HFFc6 (cell line): Measurements from ENCODE around the gene SAXO1. TPM values are rescaled to one million over a fixed set of nuclear protein-coding genes. Genes with fewer than 3 reads are reported as not detected.
A peak's percentile ranks its signal among the peaks of the same experiment; 100 is the strongest.

ENCODE experiments used
- DNase-seq: peaks from one replicate; pipeline ENCODE4 v3.0.0-alpha.2; 2018
- H3K27ac Mint-ChIP-seq: 2 replicates; pipeline ENCODE4 v1.8.0; 2020; ENCODE audit warnings: mild to moderate bottlenecking, mixed read lengths
- H3K27me3 Mint-ChIP-seq: 2 replicates; pipeline ENCODE4 v1.8.0; 2021; ENCODE audit warnings: mild to moderate bottlenecking, moderate library complexity, mixed read lengths; ENCODE audit not compliant: insufficient read depth
- H3K36me3 Mint-ChIP-seq: 2 replicates; pipeline ENCODE4 v1.8.0; 2021; ENCODE audit warnings: low read depth, mixed read lengths
- H3K4me1 Mint-ChIP-seq: 2 replicates; pipeline ENCODE4 v1.8.0; 2020; ENCODE audit warnings: low read depth, mixed read lengths
- H3K4me3 Mint-ChIP-seq: 2 replicates; pipeline ENCODE4 v1.8.0; 2020; ENCODE audit warnings: mild to moderate bottlenecking, moderate library complexity, mixed read lengths
- H3K9me3 Mint-ChIP-seq: 2 replicates; pipeline ENCODE4 v1.8.0; 2020; ENCODE audit warnings: mild to moderate bottlenecking, mixed read lengths
- total RNA-seq, 6 experiments: library from RNA; stranded (reverse); fragmentation: NEBNext Ultra II Directional; extraction: Animal tissue kit (Norgen Biotek cat#: 25700); gene quantifications; 2 replicates in 1 of 6; 3 replicates in 5 of 6; pipeline ENCODE4 v1.2.3, GENCODE V29; 2021
- TF ChIP-seq, protein P1 (sequence below): fragments of 200-600 bp; sonication (generic); IDR thresholded peaks from 2 replicates; pipeline ENCODE4 v1.5.0; 2021; ENCODE audit warnings: antibody characterized with exemption, mild to moderate bottlenecking

SAXO1 gene
- total RNA-seq, 6 experiments from 2014 or later = not detected

DNA sequence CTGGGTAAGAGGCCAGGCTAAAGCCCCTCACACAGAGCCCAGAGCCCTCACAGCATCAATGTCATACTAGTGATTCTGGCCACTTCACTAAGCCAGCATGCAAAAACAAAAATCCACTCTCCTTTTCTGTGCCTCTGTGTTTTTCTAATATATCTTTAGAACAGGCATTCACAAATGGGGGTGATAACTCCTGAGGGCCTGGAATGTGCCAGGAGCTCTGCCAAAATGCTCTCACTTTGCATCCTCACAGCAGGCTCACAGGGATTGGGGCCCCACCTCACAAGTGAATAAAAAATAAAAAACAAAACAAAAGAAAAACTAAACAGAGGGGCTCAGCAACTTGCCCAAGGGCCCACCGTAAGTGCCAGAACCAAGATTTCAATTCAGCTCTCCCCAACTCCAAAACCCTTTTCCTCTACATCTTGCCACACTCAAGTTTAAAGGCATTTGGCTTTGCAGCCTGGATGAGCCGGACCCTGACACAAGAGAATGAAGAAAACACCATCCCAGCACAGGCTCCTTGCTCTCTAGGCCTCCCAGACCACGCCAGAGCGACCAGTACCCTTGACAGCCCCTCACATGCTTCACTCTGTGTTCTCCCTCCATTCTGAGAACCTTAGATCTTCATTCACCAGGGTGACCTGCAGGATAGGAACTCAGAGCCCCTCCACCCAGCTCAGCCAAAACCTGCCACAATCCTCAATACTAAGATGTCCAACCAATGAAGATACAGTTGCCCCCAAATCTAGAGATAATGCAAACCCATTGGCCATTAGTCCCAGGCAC is 51.3 kb downstream of the SAXO1 start:
- H3K4me1 Mint-ChIP-seq = peaks cover 51% of the 10 kb centered on the region
- H3K4me3 Mint-ChIP-seq = no peak overlapping the region
- H3K9me3 Mint-ChIP-seq = peaks cover 18% of the 10 kb centered on the region; the same call in 1 of the 2 replicates
- no peak for DNase-seq
- H3K27ac Mint-ChIP-seq = no peak overlapping the region
- H3K36me3 Mint-ChIP-seq = peaks cover 12% of the 10 kb centered on the region
- H3K27me3 Mint-ChIP-seq = peaks cover 11% of the 10 kb centered on the region
- TF ChIP-seq, protein P1, sequence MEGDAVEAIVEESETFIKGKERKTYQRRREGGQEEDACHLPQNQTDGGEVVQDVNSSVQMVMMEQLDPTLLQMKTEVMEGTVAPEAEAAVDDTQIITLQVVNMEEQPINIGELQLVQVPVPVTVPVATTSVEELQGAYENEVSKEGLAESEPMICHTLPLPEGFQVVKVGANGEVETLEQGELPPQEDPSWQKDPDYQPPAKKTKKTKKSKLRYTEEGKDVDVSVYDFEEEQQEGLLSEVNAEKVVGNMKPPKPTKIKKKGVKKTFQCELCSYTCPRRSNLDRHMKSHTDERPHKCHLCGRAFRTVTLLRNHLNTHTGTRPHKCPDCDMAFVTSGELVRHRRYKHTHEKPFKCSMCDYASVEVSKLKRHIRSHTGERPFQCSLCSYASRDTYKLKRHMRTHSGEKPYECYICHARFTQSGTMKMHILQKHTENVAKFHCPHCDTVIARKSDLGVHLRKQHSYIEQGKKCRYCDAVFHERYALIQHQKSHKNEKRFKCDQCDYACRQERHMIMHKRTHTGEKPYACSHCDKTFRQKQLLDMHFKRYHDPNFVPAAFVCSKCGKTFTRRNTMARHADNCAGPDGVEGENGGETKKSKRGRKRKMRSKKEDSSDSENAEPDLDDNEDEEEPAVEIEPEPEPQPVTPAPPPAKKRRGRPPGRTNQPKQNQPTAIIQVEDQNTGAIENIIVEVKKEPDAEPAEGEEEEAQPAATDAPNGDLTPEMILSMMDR = no peak

DNA sequence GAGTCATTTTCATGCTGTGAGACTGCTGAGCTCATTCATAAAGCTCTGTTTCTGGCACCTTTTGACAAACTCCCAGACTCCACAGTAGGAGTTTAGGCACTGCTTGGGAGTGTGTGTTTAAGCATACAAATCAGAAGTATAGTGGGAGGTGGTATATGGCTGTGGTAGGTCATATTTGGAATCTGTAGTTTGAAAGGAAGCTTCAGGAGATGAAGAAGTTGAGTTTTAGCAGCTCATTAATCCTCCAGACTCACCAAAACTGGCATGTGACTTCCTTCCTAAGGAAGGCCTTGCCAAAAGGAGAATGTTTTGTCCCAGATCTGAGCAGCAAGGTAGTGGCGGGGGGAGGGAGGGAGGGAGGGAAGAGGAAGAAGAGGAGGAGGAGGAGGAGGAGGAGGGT is 52.8 kb downstream of the SAXO1 start:
- H3K36me3 Mint-ChIP-seq = peaks cover 12% of the 10 kb centered on the region
- peaks cover 50% of the 10 kb centered on the region for H3K4me1 Mint-ChIP-seq
- no peak for DNase-seq
- H3K4me3 Mint-ChIP-seq = no peak overlapping the region
- TF ChIP-seq, protein P1 = no peak
- no peak overlapping the region for H3K27ac Mint-ChIP-seq
- H3K9me3 Mint-ChIP-seq = peaks cover 18% of the 10 kb centered on the region; the same call in 1 of the 2 replicates
- peaks cover 11% of the 10 kb centered on the region for H3K27me3 Mint-ChIP-seq

DNA sequence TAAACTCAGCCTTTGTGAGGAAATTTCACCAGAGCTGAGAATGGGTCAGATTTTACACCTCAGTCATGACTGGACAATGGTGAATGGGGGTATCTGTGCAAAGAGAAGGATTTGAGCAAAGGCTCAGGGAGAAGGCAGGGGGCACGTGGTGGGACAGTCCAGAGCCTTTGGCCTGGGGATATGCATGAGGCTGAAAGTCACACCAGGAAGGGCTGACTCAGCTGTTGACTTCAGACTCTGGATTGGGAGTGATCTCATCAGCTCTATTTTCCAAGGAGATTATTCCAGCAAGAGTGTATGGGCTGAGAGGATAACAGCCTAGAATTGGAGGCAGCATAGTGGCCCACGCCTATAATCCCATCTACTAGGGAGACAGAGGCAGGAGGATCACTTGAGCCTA is 53.6 kb downstream of the SAXO1 start:
- DNase-seq = peak; percentile 43
- Mint-ChIP-seq H3K4me3 (no peak overlapping the region), H3K4me1 (peaks cover 50% of the 10 kb centered on the region), H3K27me3 (peaks cover 14% of the 10 kb centered on the region), H3K27ac (no peak overlapping the region), H3K36me3 (peaks cover 8% of the 10 kb centered on the region), H3K9me3 (peaks cover 15% of the 10 kb centered on the region; the same call in 1 of the 2 replicates)
- TF ChIP-seq, protein P1 = no peak

DNA sequence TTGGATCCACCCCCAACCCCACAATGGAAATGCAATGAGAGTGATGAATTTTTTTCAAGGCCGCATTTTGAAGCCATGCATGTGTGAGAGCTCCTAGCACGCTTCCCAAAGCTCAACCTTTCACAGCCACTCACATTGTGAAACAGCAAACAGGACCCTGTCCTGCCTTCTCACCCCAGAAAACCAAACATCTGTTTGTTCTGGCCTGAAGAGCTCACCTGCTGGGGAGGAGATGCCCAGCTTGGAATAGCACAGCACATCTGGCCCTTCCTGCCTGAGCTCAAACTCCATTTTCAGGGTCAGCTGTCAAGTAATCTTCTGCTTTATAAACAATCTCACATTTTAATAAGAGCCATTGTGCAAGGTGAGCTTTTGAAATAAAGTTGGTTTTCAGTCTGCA is 54.8 kb downstream of the SAXO1 start:
- no peak for DNase-seq
- H3K36me3 Mint-ChIP-seq = peaks cover 6% of the 10 kb centered on the region
- H3K27me3 Mint-ChIP-seq = peaks cover 16% of the 10 kb centered on the region
- H3K4me3 Mint-ChIP-seq = no peak overlapping the region
- H3K9me3 Mint-ChIP-seq = peaks cover 6% of the 10 kb centered on the region; the same call in 1 of the 2 replicates
- no peak overlapping the region for H3K27ac Mint-ChIP-seq
- peaks cover 50% of the 10 kb centered on the region for H3K4me1 Mint-ChIP-seq
- TF ChIP-seq, protein P1 = no peak

DNA sequence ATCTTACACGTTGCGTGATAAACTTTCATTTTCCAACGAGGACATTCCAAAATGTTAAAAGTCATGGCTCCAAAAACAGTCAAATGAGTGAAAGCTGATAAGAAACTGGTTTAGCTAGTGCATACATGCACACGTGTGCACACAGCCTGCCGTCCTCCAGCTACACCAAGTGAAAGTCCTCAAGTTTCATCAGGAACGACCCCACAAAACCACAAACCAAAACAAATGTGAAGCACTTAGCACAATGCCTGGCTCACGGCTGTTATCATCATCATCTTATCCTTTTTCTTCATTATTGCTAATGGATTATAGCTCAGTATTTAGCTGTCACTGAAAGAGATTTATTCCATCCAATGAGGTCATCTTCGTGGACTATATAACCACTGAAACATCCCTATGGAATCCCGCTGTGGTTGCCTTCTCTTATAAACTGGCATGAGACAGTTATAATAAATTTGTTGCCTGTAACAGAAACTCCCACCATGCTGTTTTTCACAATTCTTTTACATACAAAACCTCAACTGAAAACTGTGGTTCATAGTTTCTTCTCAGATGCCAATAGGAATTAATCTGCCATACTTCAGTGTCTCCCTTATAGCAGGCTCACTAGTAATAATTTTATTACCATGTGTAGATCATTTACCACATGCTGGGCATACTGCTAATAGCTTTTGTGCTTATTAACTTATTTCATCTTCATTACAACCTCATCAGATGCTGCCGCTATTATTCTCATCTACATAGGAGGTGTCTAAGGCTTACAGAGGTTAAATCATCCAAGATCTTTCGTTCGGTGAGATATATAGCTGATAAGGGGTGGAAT is 56.1 kb downstream of the SAXO1 start:
- Mint-ChIP-seq H3K36me3 (no peaks in the 10 kb centered on the region), H3K4me3 (peak overlapping the region; percentile 82), H3K27me3 (peaks cover 14% of the 10 kb centered on the region), H3K27ac (peak overlapping the region; percentile 42), H3K4me1 (peaks cover 47% of the 10 kb centered on the region), H3K9me3 (no peaks in the 10 kb centered on the region)
- TF ChIP-seq, protein P1 = no peak
- peak; percentile 86 for DNase-seq
